Vagina (tissue), 2 donors: ENCODE measurements around the gene H6PD.

Experiments used
- CTCF ChIP-seq, 3 experiments: fragments of 450-650 bp in 2 of 3; fragments of 200-600 bp in 1 of 3; sonication (generic) in 1 of 3; IDR thresholded peaks; one replicate each; pipeline ENCODE4 v1.5.1; 2017 to 2019; ENCODE audit warnings: antibody characterized with exemption in 3 of 3, mild to moderate bottlenecking in 2 of 3, moderate library complexity in 2 of 3
- POLR2A ChIP-seq, 2 donors: fragments of 450-650 bp; IDR thresholded peaks; one replicate each; pipeline ENCODE4 v1.6.1; 2017; ENCODE audit warnings: antibody characterized with exemption in 2 of 2, mild to moderate bottlenecking in 2 of 2, moderate library complexity in 2 of 2

- no peak for TF ChIP-seq CTCF (IDR thresholded peaks at IDR 0.05)
- no peak for TF ChIP-seq POLR2A (IDR thresholded peaks at IDR 0.05)
Measured at GRCh38 chr1:9263984-9264872, 29.7 kb downstream of the H6PD start.
